GM10266 (cell line): Measurements from ENCODE around the gene TNRC6C.

Experiments used
- DNase-seq: peaks from one replicate; pipeline ENCODE4 v3.0.0; 2012; ENCODE audit errors: extremely low spot score
- CTCF ChIP-seq: IDR thresholded peaks from 2 replicates; pipeline ENCODE4 v1.5.1; 2012; ENCODE audit warnings: mild to moderate bottlenecking, low read depth; ENCODE audit not compliant: control insufficient read depth, insufficient read depth; ENCODE audit errors: missing control alignments

Gene TNRC6C

GRCh38 chr17:78144147-78144719 lies 185.7 kb downstream of the TNRC6C start:
- TF ChIP-seq CTCF: peak; percentile 14
- DNase-seq: no peak

- TF ChIP-seq CTCF: no peak
- no peak for DNase-seq
These were observed 186.5 kb downstream of the TNRC6C start for GRCh38 chr17:78144736-78145641.

- TF ChIP-seq CTCF: no peak
- no peak for DNase-seq
These were observed 188.0 kb downstream of the TNRC6C start for GRCh38 chr17:78146471-78146869.

GRCh38 chr17:78146881-78147280 lies 188.4 kb downstream of the TNRC6C start:
- no peak for DNase-seq
- no peak for TF ChIP-seq CTCF

GRCh38 chr17:78147315-78147998 lies 189.0 kb downstream of the TNRC6C start:
- TF ChIP-seq CTCF: no peak
- no peak for DNase-seq

GRCh38 chr17:78148286-78149016 lies 189.9 kb downstream of the TNRC6C start:
- no peak for TF ChIP-seq CTCF
- DNase-seq: no peak
